Vagina (tissue), 2 donors: Measurements from ENCODE around the gene LRIT3.

Source experiments
- POLR2A ChIP-seq, 2 donors: fragments of 450-650 bp; IDR thresholded peaks; one replicate each; pipeline ENCODE4 v1.6.1; 2017; ENCODE audit warnings: antibody characterized with exemption in 2 of 2, mild to moderate bottlenecking in 2 of 2, moderate library complexity in 2 of 2
- POLR2AphosphoS5 ChIP-seq, 2 donors: sonication (generic); formaldehyde crosslinking; IDR thresholded peaks; one replicate each; pipeline ENCODE4 v1.9.0; 2017; ENCODE audit warnings: antibody characterized with exemption in 2 of 2, mild to moderate bottlenecking in 2 of 2, low read depth in 1 of 2; ENCODE audit not compliant: insufficient read depth in 1 of 2

- TF ChIP-seq POLR2AphosphoS5 (IDR thresholded peaks at IDR 0.05; ENCODE audit: insufficient read depth in 1 of 2, low read depth in 1 of 2) (no peak), POLR2A (IDR thresholded peaks at IDR 0.05) (no peak)
Measured at GRCh38 chr4:109879636-109880314, 31.9 kb downstream of the LRIT3 start.
